ENCODE results near the gene KCNK15.

The KCNK15 gene

DNA sequence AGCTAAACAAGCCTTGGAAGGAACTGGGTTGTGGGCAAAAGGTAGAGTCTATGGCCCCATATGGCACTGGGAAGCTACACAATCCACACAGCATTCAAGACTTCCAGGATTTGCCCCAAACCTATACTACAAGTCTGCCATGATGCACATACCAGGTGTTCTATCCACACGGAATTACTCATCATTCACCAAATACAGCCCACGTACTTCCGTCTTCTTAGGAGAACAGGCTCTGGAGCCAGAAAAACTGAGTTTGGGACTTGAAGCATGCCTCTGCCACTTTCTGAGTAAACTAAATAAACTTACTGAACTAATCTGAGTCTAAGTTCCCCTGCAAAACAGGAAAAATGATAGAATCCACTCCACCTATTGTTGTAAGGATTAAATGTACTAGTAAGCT lies 36.1 kb downstream of the KCNK15 start:
- no peak overlapping the region for H2AK5ac ChIP-seq (ENCODE audit: low read length)
- H3K27me3 ChIP-seq (ENCODE audit: insufficient read depth, low read length, poor library complexity): no peaks in the 10 kb centered on the region
- no peaks in the 10 kb centered on the region for H3K36me3 ChIP-seq (ENCODE audit: control insufficient read depth, insufficient read depth, low read length)
- no CpG with 5 or more reads among the region's 3 CpGs for WGBS (ENCODE audit: extremely low coverage, insufficient coverage, low lambda C conversion rate)
- no peak overlapping the region for H4K5ac ChIP-seq (ENCODE audit: low read length)
- no peak overlapping the region for H3K27ac ChIP-seq (ENCODE audit: low read depth, low read length)
- no peak overlapping the region for H4K8ac ChIP-seq (ENCODE audit: low read depth, low read length)
- no peak overlapping the region for H3K23ac ChIP-seq (ENCODE audit: low read length)
- no peak for DNase-seq
- peaks cover 5% of the 10 kb centered on the region for H3K4me1 ChIP-seq (ENCODE audit: control insufficient read depth, low read depth, low read length)
- H3K4ac ChIP-seq (ENCODE audit: low read depth, low read length): no peak overlapping the region
- no peaks in the 10 kb centered on the region for H3K79me2 ChIP-seq (ENCODE audit: control insufficient read depth, insufficient read depth, low read length)
- H3K9ac ChIP-seq (ENCODE audit: low read length): no peak overlapping the region
- no peak overlapping the region for H3K4me2 ChIP-seq (ENCODE audit: low read length)
- H2BK15ac ChIP-seq (replicated peaks; ENCODE audit: low read depth): no peak overlapping the region
- no peak overlapping the region for H2BK120ac ChIP-seq (ENCODE audit: low read depth, low read length)
- no peak overlapping the region for H3K4me3 ChIP-seq (ENCODE audit: low read length)
- H3K56ac ChIP-seq (ENCODE audit: low read length): no peak overlapping the region
- H3K18ac ChIP-seq (ENCODE audit: low read length): no peak overlapping the region
- no peak overlapping the region for H2BK5ac ChIP-seq (ENCODE audit: low read length)
- H3K79me1 ChIP-seq (ENCODE audit: low read length): no peaks in the 10 kb centered on the region

DNA sequence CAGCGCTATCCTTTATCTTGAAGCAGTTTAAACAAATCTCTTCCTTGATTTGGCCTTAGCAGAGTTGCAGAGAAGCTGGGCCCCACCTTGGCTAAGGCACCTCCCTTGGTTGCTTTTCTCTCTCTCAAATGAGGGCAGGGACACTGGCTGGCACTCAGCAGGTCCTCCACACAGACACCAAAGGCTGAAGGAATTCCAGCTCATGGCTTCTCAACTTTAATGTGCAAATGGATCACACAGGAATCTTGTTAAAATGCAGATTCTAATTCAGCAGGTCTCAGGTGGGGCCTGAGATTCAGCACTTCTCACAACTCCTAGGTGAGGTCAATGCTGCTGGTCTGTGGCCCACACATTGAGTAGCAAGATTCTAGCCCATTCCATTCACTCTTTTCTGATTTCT lies 39.0 kb downstream of the KCNK15 start:
- Histone ChIP-seq H3K79me1 (ENCODE audit: low read length) (no peaks in the 10 kb centered on the region), H3K4ac (ENCODE audit: low read depth, low read length) (no peak overlapping the region), H3K27me3 (ENCODE audit: insufficient read depth, low read length, poor library complexity) (no peaks in the 10 kb centered on the region), H4K5ac (ENCODE audit: low read length) (no peak overlapping the region), H3K4me1 (ENCODE audit: control insufficient read depth, low read depth, low read length) (peaks cover 5% of the 10 kb centered on the region), H3K79me2 (ENCODE audit: control insufficient read depth, insufficient read depth, low read length) (no peaks in the 10 kb centered on the region), H3K56ac (ENCODE audit: low read length) (no peak overlapping the region), H3K4me3 (ENCODE audit: low read length) (no peak overlapping the region), H2BK5ac (ENCODE audit: low read length) (no peak overlapping the region), H3K4me2 (ENCODE audit: low read length) (no peak overlapping the region), H3K23ac (ENCODE audit: low read length) (no peak overlapping the region), H3K9ac (ENCODE audit: low read length) (no peak overlapping the region), H3K18ac (ENCODE audit: low read length) (no peak overlapping the region), H2BK120ac (ENCODE audit: low read depth, low read length) (no peak overlapping the region), H3K36me3 (ENCODE audit: control insufficient read depth, insufficient read depth, low read length) (no peaks in the 10 kb centered on the region), H2AK5ac (ENCODE audit: low read length) (no peak overlapping the region), H3K27ac (ENCODE audit: low read depth, low read length) (no peak overlapping the region), H2BK15ac (replicated peaks; ENCODE audit: low read depth) (no peak overlapping the region), H4K8ac (ENCODE audit: low read depth, low read length) (no peak overlapping the region)
- WGBS (ENCODE audit: extremely low coverage, insufficient coverage, low lambda C conversion rate): no CpG with 5 or more reads among the region's 1 CpG
- peak; percentile 31 for DNase-seq

DNA sequence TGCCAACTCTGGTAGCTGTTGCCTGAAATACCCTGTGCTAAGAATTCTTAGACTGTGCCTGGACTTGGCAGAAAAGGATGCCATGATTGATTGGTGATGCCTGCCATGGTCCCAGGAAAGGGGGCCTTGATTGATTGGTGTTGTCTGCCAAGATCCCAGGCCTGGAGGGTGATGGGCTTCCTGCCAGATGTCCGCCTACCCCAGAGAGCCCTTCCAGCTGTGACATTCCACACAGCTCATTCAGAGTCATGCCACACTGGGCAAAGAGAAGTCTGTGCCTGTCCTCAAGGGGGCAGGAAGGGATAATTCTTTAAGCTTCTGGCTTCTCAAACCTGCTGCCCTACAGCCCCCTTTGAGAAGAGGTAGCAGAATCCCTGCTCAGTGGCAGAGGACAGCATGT lies 40.1 kb downstream of the KCNK15 start:
- peak; percentile 93 for DNase-seq
- Histone ChIP-seq H3K27me3 (ENCODE audit: insufficient read depth, low read length, poor library complexity) (no peaks in the 10 kb centered on the region), H3K23ac (ENCODE audit: low read length) (no peak overlapping the region), H3K4me1 (ENCODE audit: control insufficient read depth, low read depth, low read length) (peaks cover 5% of the 10 kb centered on the region), H2BK5ac (ENCODE audit: low read length) (no peak overlapping the region), H4K5ac (ENCODE audit: low read length) (no peak overlapping the region), H3K79me1 (ENCODE audit: low read length) (no peaks in the 10 kb centered on the region), H3K27ac (ENCODE audit: low read depth, low read length) (no peak overlapping the region), H2BK120ac (ENCODE audit: low read depth, low read length) (no peak overlapping the region), H2BK15ac (replicated peaks; ENCODE audit: low read depth) (no peak overlapping the region), H3K9ac (ENCODE audit: low read length) (no peak overlapping the region), H3K4me2 (ENCODE audit: low read length) (no peak overlapping the region), H3K79me2 (ENCODE audit: control insufficient read depth, insufficient read depth, low read length) (no peaks in the 10 kb centered on the region), H4K8ac (ENCODE audit: low read depth, low read length) (no peak overlapping the region), H3K56ac (ENCODE audit: low read length) (no peak overlapping the region), H3K18ac (ENCODE audit: low read length) (no peak overlapping the region), H3K36me3 (ENCODE audit: control insufficient read depth, insufficient read depth, low read length) (no peaks in the 10 kb centered on the region), H3K4me3 (ENCODE audit: low read length) (no peak overlapping the region), H2AK5ac (ENCODE audit: low read length) (no peak overlapping the region), H3K4ac (ENCODE audit: low read depth, low read length) (no peak overlapping the region)
- no CpG with 5 or more reads among the region's 1 CpG for WGBS (ENCODE audit: extremely low coverage, insufficient coverage, low lambda C conversion rate)

DNA sequence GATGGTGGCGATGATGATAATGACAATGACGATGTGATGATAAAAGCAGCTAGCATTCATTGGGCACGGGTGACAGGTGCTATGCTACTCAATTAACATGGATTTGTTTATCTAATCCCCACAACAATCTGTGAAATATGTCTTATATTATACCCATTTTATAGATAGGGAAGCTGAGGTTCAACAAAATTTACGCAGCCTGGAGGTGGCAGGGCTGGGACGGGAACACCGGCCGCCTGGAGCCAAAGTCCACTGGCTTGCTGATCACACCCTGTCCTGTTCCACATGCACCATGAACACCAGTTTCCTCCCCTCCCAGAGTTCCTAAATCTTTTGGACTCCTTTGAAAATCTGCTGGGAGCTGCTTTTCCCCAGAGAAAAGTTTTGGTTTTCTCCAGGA lies 41.6 kb downstream of the KCNK15 start:
- no peak overlapping the region for H2BK15ac ChIP-seq (replicated peaks; ENCODE audit: low read depth)
- H3K4me3 ChIP-seq (ENCODE audit: low read length): no peak overlapping the region
- H3K79me2 ChIP-seq (ENCODE audit: control insufficient read depth, insufficient read depth, low read length): no peaks in the 10 kb centered on the region
- H2BK5ac ChIP-seq (ENCODE audit: low read length): no peak overlapping the region
- no peak overlapping the region for H3K23ac ChIP-seq (ENCODE audit: low read length)
- no peaks in the 10 kb centered on the region for H3K79me1 ChIP-seq (ENCODE audit: low read length)
- H4K8ac ChIP-seq (ENCODE audit: low read depth, low read length): no peak overlapping the region
- H3K4me2 ChIP-seq (ENCODE audit: low read length): no peak overlapping the region
- no peak overlapping the region for H3K27ac ChIP-seq (ENCODE audit: low read depth, low read length)
- no peaks in the 10 kb centered on the region for H3K36me3 ChIP-seq (ENCODE audit: control insufficient read depth, insufficient read depth, low read length)
- peaks cover 5% of the 10 kb centered on the region for H3K4me1 ChIP-seq (ENCODE audit: control insufficient read depth, low read depth, low read length)
- H3K56ac ChIP-seq (ENCODE audit: low read length): no peak overlapping the region
- WGBS (ENCODE audit: extremely low coverage, insufficient coverage, low lambda C conversion rate): no CpG with 5 or more reads among the region's 7 CpGs
- no peak overlapping the region for H3K18ac ChIP-seq (ENCODE audit: low read length)
- no peak overlapping the region for H3K9ac ChIP-seq (ENCODE audit: low read length)
- no peak overlapping the region for H3K4ac ChIP-seq (ENCODE audit: low read depth, low read length)
- H2BK120ac ChIP-seq (ENCODE audit: low read depth, low read length): no peak overlapping the region
- no peak overlapping the region for H2AK5ac ChIP-seq (ENCODE audit: low read length)
- H4K5ac ChIP-seq (ENCODE audit: low read length): no peak overlapping the region
- no peaks in the 10 kb centered on the region for H3K27me3 ChIP-seq (ENCODE audit: insufficient read depth, low read length, poor library complexity)
- DNase-seq: no peak

DNA sequence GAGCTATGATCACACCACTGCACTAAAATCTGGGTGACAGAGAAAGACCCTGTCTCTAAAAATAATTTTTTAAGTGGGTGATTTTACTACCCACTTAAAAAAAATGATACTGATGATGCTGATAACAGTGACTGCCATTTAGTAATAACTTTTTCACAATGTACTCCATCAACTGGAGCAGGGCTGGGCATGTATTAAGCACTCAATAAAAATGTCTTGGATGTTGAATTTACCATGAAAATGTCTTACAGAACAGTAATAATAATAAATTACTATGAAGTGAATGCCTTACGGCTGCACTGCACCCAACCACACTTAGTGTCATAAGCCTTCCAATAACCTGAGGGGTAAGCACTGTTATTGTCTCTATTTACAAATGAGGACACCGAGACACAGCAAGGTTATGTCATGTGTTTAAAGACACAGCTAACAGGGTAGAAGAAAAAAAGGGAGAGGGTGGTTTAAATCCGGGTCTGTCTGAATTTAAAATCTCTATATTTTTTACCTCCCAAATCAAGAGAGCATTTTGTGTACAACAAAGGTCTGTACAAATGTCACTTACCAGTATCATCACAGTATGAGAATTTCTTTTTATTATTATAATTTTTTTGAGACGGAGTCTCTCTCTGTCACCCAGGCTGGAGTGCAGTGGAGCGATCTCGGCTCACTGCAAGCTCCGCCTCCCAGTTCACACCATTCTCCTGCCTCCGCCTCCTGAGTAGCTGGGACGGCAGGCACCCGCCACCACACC lies 43.2 kb downstream of the KCNK15 start:
- Histone ChIP-seq H3K9ac (ENCODE audit: low read length) (no peak overlapping the region), H3K79me2 (ENCODE audit: control insufficient read depth, insufficient read depth, low read length) (no peaks in the 10 kb centered on the region), H3K4me3 (ENCODE audit: low read length) (no peak overlapping the region), H3K27me3 (ENCODE audit: insufficient read depth, low read length, poor library complexity) (no peaks in the 10 kb centered on the region), H4K5ac (ENCODE audit: low read length) (no peak overlapping the region), H3K79me1 (ENCODE audit: low read length) (no peaks in the 10 kb centered on the region), H4K8ac (ENCODE audit: low read depth, low read length) (no peak overlapping the region), H3K4me2 (ENCODE audit: low read length) (no peak overlapping the region), H2BK15ac (replicated peaks; ENCODE audit: low read depth) (no peak overlapping the region), H3K27ac (ENCODE audit: low read depth, low read length) (no peak overlapping the region), H3K56ac (ENCODE audit: low read length) (no peak overlapping the region), H2BK5ac (ENCODE audit: low read length) (no peak overlapping the region), H3K23ac (ENCODE audit: low read length) (no peak overlapping the region), H3K4me1 (ENCODE audit: control insufficient read depth, low read depth, low read length) (peaks cover 5% of the 10 kb centered on the region), H3K36me3 (ENCODE audit: control insufficient read depth, insufficient read depth, low read length) (no peaks in the 10 kb centered on the region), H2AK5ac (ENCODE audit: low read length) (no peak overlapping the region), H3K18ac (ENCODE audit: low read length) (no peak overlapping the region), H2BK120ac (ENCODE audit: low read depth, low read length) (no peak overlapping the region), H3K4ac (ENCODE audit: low read depth, low read length) (no peak overlapping the region)
- DNase-seq: no peak
- no CpG with 5 or more reads among the region's 10 CpGs for WGBS (ENCODE audit: extremely low coverage, insufficient coverage, low lambda C conversion rate)

Data from mesendoderm (in vitro differentiated cells).